ENCODE results near the gene ZDHHC11B.
"Not testable (repeated sequence)": the region's sequence is repeated elsewhere in the genome, so short reads cannot be mapped to it uniquely, and the experiment has no call there.

The ZDHHC11B gene

DNA sequence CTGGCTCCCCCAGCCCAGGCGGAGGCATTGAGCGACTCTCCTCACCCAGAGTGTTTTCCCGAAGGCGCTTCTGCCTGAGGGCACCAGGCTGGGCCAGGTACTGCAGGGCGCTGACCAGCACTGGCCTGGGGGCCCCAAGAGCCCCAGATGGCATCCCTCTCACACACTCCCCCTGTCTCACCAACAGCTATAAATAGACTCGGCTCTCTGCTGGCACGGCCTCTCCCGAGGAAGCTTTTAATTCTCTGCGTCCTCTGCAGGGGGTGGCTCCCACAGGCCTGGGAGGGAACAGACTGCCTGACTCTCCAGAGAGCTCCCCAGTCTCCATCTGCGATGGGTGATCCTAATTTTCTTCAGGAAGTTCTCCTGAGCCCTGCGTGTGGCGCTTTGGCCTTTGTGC lies 94.2 kb downstream of the ZDHHC11B start:
- not testable (repeated sequence) for DNase-seq (ENCODE audit: insufficient read length, low spot score); FAIRE-seq

DNA sequence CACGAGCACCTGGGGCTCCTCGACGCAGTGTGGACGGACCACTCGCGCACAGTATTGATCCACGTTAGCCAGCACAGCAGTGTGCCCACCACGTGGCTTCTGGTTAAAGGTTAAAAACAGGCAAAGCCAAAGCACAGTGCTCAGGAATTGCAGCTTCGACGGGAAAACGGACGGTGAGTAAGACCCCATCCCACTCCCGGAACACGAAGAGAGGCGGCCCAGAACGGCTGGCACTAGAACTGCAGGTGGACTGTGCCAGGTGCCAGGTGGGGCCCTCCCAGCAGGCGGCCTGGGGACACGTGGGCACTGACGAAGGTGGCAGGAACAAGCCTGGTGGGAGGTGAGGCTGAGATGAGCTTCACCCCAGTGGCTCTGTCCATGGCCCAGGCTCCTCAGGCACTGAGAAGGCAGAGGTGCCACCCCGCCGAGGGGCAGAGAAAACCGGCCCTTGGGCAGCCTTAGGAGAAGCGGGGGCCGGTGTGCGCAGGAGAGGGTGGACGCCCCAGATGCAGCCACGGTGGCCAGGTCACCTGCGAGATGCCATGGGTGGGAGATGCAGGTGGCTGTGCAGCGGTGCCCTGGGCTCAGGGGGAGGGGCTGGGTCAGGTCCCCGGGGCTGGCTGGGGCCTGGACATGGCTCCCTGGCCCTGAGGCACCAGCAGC lies 96.0 kb downstream of the ZDHHC11B start:
- not testable (repeated sequence) for DNase-seq (ENCODE audit: insufficient read length, low spot score); FAIRE-seq

DNA sequence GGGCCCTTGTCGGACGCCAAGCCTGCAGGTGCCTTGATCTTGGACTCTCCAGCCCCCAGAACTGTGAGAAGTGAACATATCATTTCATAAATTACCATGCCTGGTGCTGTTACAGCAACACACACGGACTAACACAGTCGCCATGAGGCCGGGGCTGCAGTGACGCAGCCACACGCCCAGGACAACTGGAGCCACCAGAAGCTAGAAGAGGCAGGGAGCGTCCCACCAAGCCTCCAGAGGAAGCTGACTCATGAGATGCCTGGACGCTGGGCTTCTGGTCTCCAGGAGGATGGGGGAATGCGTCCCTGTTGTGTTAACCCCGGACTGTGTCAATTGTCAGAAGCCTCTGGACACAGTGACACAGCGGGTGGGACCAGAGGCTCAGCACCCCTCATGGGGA lies 97.6 kb downstream of the ZDHHC11B start:
- FAIRE-seq; DNase-seq (ENCODE audit: insufficient read length, low spot score): not testable (repeated sequence)

DNA sequence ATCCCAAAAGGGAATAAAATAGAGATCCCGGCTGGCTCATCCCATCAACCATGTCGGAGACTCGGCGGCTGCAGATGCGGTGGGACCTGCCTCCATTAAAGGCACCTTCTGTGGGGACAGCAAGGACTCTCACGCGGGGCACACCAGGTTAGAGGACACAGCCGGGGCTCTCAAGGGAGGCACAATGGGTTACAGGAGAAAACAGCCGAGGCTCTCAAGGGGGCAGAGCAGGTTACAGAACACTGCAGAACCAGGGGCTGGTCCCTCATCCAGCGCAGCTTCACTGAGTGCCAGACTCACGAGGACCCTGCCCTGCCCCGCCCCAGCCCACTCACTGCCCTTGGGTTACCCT lies 98.4 kb downstream of the ZDHHC11B start:
- not testable (repeated sequence) for DNase-seq (ENCODE audit: insufficient read length, low spot score); FAIRE-seq

DNA sequence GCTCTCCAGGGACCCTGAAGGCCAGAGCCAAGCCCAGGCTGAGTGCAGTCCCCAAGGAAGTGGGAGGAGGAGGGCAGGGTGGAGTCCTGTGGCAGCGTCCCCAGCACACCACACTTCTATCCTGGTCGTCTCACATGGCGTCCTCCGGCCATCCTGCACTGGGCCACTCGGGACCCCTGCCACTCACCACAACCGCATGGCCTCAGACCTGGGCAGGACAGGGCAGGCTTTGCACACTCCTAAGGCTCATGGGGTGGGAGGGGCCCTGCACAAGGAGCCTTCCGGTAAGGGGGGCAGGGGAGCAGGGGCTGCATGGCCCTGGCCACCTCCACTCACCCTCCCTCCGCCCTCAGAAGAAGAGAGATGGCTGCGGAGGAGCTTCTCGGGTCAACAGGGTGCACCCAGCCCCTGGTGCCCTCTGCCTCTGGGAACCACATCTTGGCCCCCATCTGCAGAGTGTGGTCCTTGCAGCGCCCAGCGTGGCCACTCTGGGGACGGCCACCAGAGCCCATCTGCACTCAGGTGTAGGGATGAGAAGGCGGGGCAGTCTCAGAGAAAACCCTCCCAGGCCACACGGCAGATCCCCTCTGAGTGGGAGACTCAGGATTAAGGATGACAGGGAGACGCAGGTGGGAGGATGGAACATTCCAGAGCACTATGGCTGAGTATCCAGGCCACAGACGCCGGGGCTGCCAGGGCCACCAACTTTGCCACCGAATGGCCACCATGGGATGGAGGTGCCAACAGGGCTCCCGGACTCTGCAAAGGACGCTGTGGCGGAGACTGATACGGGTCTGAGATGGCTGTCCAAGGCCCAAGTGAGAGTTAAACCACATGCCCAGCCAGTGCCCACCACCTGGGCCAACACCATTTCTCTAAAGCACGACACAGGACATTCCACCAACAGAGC lies 99.0 kb downstream of the ZDHHC11B start:
- DNase-seq (ENCODE audit: insufficient read length, low spot score) = no peak
- peak; percentile 46 for FAIRE-seq

DNA sequence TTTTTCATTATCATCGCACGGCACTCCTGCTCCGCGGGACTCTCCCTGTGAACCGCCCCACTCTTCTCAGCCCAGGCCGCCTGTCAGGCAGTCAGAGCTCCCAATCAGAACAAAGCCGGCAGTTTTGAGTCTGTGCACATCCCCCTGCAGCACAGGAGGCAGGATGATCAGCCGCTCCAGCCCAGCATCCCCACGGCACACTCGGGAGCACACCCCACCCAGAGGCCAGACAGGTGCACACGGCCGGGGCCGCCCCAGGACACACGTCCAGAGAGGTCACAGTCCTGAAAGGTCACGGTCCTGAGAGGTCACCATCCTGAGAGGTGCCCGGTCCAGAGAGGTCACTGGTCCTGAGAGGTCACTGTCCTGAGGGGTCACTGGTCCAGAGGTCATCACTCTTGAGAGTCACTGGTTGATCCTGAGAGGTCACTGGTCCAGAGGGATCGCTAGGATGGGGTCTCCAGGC lies 99.7 kb downstream of the ZDHHC11B start:
- no peak for DNase-seq (ENCODE audit: insufficient read length, low spot score)
- peak; percentile 51 for FAIRE-seq

DNA sequence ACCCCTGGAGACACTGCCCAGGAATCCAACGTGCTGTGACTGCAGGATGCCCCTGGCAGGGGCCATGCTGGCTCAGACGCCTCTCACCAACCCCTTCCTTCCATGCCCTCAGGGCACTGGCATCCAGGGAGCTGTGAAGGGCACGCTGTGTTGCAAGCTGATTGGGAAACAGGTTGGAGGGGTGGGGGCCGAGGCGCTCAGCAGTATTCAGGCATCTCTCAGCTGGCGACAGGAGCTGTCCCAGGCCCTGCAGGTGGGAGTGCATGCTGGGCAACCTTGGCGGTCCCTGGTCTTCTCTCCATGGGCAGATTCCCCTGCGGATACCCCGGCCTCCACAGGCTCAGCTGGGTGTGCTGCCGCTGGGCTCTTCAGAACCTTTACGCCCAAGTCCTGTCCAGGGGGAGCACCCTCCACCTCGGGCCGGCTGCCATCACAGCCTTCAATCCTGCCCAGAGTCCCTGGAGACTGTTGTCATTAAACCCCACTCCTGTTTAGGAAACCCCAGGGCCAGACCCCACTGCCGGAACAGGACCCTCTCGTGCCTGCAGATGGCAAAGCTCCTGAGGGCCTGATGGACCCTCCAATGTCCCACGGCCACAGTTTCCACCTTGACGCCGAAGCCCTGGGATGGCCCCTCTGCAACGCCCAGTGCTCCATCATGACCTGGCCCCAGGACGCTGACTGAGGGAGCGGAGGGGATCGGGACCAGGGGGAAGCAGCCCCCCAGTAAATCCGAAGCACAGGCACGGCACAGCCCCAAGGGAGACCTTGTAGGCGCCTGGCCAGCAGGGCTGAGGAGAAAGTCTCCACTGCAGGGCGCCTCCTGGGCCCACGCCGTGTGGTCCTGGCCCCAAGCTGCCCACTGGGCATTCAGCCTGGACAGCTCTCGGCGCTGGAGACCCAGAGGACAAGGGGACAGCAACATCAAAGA lies 100.7 kb downstream of the ZDHHC11B start:
- FAIRE-seq (no peak), DNase-seq (ENCODE audit: insufficient read length, low spot score) (no peak)

DNA sequence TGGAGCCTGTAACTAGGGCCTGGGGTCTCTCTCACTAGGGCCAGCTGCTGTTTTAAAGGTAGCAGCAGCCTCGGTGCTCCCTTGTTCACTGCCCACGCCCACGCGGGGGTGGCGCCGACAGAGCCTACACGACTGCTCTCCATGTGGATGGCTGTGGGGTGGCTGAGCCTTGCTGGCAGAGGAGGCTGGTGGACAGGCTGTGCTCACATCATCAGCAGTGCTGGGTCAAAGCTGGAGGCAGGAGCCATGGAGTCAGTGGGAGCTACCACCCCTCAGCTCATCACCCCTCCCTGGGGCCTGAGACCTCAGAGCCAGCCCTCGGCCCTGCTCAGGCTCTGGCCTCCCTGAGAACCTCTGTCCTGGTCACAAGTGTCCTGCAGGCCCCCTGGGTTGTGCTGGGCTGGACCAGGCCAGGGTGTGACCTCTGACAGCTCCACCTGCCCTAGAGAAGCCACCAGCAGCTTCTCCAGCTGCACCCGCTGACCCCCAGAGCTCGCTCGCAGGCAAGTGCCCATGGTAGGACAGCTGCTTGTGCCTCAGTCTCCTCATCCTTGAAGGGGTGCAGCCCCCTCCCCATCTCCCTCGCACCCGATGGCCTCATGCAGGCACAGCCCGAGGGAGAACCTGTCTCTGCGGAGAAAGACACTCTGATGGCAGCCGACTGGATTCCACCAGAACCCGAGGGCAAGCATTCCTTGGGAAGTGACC lies 101.7 kb downstream of the ZDHHC11B start:
- not testable (repeated sequence) for DNase-seq (ENCODE audit: insufficient read length, low spot score)
- peak; percentile 63 for FAIRE-seq

DNA sequence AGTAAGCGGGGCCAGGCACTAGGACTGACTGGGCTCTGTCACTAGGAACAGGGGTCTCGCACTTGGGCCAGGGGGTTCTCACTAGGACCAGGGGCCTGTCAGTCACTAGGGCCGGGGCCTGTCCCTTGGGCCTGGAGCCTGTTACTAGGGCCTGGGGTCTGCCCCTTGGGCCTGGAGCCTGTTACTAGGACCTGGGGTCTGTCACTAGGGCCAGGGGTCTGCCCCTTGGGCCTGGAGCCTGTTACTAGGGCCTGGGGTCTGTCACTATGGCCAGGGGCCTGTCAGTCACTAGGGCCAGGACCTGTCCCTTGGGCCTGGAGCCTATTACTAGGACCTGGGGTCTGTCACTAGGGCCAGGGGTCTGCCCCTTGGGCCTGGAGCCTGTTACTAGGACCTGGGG lies 102.3 kb downstream of the ZDHHC11B start:
- not testable (repeated sequence) for DNase-seq (ENCODE audit: insufficient read length, low spot score); FAIRE-seq

DNA sequence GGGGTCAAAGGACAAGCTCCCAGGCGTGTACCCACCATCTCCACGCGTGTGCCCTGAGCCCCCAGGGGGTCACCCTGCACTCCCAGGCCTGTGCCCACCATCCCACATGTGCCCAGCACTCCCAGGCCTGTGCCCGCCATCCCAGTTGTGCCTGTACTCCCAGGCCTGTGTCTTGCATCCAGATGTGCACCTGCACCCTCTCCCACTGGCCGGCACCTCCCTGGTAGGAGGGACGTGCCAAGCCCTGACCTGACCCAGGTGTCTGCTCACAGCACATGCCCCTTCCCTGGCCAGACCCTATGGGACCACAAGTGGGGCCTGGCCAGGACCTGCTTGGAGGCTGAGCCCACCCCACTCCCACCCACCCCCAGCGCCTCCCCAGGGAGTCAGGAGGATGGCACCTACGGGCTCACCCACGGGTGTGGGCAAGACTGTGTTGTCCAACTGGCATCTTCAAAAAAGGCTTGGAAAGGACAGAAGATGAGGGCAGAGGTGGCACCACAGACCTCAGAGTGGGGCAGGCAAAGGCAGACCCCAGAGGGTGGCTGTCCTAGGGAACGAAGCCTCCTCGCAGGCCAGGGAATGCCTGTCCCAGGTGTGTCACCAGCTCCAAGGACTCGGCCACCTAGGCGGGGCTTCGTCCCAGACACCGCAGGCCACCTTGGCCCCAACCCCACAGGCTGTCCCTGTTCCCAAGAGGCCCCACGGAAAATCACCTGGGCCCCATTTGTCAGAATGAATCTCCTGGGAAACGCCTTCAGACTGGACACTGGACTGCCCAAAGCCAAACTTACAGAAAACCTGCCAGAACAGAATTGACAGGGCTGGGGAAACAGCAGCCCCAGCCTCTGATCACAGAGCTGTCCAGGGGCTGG lies 103.0 kb downstream of the ZDHHC11B start:
- not testable (repeated sequence) for DNase-seq (ENCODE audit: insufficient read length, low spot score)
- peak; percentile 80 for FAIRE-seq

DNA sequence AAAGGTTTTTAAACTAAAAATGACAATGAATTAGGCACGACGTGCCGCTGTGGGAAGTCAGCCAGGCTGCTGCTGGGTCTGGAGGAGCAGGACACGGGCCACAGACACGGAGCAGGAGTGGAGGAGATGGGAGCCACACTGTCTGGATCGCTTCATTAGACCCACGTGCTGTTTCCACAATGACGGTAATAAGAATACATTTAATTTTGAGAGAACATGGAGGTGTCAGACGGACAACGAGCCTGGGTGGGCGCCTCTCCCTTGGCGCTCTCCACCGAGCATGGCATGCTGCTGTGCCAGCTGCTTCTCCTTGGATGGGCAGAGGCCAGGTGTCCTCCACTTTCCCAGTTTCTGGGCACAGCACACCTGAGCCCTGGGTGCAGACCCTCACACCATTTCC lies 103.7 kb downstream of the ZDHHC11B start:
- not testable (repeated sequence) for DNase-seq (ENCODE audit: insufficient read length, low spot score)
- peak; percentile 89 for FAIRE-seq

DNA sequence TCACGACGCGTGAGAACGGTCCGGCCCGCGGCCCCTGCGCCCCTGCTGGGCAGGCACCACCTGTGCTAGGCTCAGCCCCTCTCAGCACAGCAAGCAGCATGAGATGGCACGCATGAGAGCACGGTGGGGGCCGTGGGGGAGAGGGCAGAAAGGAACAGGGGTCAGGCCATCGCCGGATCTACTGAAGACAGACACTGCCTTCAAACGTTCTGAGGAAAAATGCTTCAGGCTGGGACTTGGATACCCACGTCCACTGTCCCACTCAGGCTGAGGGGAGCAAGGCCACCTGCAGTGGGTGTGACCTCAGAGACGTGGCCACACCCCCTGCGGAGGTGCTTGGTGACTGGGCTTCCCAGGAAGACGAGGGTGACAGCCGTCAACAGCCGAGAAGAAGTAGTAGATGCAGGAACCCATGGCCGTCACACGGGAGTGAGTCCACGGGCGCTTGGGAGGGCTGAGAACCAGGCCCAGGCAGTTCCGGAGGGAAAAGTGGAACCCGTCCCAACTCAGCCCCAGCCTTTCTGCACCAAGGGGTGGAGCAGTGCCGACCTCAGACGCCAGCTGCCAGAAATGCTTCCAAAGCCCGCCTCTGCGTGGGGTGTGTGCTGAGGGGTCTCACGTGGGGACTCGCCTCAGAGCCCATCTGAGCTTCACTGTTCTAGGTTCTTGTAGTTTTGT lies 104.3 kb downstream of the ZDHHC11B start:
- DNase-seq (ENCODE audit: insufficient read length, low spot score) = not testable (repeated sequence)
- peak; percentile 97 for FAIRE-seq

DNA sequence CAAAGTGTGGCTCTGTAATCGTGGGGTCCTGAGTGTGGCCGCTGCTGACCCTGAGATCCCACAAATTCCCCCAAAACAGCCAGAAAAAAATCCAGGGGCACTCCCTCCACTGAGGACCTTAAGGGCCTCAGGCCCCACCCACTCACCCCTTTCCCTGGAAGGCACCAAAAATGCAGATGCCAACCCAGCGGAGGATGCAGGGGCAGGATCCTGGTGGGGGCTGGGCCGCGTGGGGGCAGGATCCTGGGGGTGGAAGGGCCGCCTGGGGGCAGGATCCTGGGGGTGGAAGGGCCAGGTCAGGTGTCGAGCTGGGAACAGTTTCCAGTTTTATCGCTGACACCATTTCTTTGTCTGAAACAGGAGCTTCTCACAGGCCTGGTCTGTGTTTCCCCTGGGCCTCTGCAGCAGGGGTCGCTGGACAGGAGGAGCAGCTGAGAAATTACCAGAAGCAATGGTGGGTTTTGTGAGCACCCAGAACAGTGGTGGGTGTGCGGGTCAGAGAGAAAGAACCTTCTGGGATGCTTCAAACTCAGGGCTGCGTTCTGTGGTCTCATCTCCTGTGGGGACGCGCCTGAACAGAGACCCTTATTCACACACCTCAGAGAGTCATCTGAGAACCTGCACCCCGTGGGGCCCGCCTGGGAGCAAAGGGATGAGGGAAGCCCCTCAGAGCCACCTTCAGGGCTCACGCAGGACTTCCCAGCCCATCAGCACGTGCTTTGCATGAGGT lies 105.2 kb downstream of the ZDHHC11B start:
- DNase-seq (ENCODE audit: insufficient read length, low spot score); FAIRE-seq: not testable (repeated sequence)

DNA sequence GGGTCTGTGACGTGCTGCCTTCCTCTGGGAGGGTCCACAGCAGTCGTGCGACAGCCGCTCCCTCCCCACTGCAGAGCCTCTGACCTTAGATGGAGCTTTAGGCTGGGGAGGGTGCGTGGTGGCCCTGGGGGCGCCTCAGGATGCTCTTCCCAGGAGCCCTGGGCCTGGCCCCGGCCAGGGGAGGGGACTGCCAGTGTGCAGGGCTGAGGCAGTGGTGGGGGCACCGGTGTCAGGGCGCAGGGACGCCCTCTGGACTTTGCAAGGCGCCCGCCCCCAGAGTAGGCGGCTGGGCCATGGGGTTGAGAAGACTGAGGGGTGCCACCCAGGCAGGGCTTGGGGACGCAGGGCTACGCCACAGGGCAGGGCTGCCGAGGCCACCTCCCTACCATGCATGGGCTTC lies 106.0 kb downstream of the ZDHHC11B start:
- not testable (repeated sequence) for DNase-seq (ENCODE audit: insufficient read length, low spot score); FAIRE-seq

DNA sequence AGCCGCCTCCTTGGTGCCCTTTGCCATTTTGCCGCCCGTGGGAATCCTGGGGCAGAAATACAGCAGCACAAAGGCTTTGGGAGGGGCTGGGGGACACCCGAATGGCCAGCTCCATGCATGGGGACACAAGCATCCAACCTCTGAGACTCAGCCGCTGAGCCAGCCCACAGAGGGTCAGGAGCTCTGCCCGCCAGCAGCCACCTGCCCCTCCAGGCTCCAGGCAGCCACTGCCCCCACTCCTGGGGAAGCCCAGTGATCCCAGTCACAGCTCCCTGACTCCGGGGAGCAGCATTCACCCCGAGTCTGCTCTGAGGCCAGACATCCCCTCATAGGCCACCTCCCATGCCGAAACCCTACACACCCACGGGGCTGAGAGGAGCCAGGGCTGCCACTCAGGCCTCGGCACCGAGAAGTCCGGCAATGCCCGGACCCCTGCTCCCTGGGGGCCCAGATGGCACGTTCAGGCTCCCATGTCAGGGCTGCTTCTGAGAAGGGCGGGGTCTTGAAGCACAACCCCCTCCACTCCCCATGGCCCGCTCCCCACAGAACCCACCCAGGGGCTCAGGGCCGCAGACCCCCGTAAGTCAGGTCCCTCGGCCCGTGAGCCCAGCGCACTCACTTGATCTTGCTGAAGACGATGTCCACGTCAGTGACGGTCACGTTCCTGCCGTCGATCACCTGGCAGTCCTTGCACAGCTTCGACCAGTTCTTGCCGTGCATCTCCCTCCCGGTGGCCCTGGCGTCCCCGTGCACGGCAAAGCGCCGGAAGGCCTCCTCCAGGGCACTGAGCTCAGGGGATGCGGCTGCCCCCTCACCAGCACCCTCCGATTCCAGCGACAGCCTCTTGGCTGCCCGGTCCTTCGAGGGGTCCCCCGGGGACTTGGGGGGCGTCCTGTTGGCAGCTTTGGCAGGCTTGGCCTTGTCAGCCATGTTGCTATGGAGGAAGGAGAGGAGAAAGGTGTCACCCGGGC lies 107.1 kb downstream of the ZDHHC11B start:
- FAIRE-seq = peak; percentile 88
- DNase-seq (ENCODE audit: insufficient read length, low spot score) = no peak

DNA sequence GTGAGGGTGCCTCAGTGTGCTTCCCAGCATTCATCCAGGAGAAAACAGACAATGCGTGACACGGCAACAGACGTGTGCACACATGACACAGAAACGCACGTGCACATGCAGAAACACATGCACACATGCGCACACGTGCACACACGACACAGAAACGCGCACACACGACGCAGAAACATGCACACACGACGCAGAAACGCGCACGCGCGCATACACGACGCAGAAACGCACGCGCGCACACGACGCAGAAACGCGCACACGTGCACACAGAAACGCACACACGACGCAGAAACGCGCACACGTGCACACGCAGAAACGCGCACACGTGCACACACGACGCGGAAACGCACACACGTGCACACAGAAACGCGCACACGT lies 107.8 kb downstream of the ZDHHC11B start:
- DNase-seq (ENCODE audit: insufficient read length, low spot score) = no peak
- FAIRE-seq = peak; percentile 91
